Gastrocnemius medialis (tissue), 4 donors: ENCODE data around the gene GLE1.

Experiments used
- POLR2A ChIP-seq, 2 donors: fragments of 450-650 bp; IDR thresholded peaks; one replicate each; pipeline ENCODE4 v1.6.1; 2017; ENCODE audit warnings: antibody characterized with exemption in 2 of 2, mild to moderate bottlenecking in 2 of 2, moderate library complexity in 2 of 2
- TF ChIP-seq, protein P1 (sequence below), 5 experiments: fragments of 450-650 bp in 3 of 5; fragments of 200-600 bp in 2 of 5; sonication (generic) in 2 of 5; IDR thresholded peaks in 4 of 5; conservative IDR thresholded peaks in 1 of 5; 1 replicate in 4 of 5; 2 replicates in 1 of 5; pipeline ENCODE4 v1.5.1; 2016 to 2019; ENCODE audit warnings: antibody characterized with exemption in 5 of 5, mild to moderate bottlenecking in 3 of 5, moderate library complexity in 3 of 5

DNA sequence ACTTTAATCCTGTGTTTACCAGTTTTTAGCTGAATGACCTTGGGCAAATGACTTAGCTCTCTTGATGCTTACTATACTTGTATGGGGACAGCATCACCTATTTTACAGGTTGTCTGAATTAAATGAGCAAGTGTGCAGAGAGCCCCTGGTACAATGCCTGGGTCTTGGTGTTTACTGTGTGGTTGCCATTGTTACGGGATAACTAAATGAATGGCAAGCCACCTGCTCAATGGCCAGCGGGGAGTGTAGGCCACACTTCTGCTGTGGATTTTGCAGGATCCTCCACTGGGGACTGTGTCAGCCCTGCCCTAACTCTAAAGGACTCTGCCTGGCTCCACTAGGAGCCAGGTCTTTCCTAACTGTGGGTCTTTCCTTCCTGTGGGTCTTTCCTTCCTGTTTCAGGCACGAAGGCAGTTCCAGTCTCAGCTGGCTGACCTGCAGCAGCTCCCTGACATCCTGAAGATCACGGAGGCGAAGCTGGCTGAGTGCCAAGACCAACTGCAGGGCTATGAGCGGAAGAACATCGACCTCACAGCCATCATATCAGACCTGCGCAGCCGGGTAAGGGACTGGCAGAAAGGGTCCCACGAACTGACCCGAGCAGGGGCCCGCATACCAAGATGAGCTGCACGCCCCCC, 10.3 kb upstream of the GLE1 start:
- TF ChIP-seq, protein P1, sequence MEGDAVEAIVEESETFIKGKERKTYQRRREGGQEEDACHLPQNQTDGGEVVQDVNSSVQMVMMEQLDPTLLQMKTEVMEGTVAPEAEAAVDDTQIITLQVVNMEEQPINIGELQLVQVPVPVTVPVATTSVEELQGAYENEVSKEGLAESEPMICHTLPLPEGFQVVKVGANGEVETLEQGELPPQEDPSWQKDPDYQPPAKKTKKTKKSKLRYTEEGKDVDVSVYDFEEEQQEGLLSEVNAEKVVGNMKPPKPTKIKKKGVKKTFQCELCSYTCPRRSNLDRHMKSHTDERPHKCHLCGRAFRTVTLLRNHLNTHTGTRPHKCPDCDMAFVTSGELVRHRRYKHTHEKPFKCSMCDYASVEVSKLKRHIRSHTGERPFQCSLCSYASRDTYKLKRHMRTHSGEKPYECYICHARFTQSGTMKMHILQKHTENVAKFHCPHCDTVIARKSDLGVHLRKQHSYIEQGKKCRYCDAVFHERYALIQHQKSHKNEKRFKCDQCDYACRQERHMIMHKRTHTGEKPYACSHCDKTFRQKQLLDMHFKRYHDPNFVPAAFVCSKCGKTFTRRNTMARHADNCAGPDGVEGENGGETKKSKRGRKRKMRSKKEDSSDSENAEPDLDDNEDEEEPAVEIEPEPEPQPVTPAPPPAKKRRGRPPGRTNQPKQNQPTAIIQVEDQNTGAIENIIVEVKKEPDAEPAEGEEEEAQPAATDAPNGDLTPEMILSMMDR (IDR thresholded peaks at IDR 0.05 in 4 of 5, conservative IDR thresholded peaks at IDR 0.05 in 1 of 5) = no peak
- TF ChIP-seq POLR2A (IDR thresholded peaks at IDR 0.05) = no peak
